Posterior vena cava (tissue), 2 donors: ENCODE measurements around the gene ACTR8. TPM values are rescaled to one million over a fixed set of nuclear protein-coding genes. Genes with fewer than 3 reads are reported as not detected.

Experiments used
- DNase-seq: peaks from one replicate; pipeline ENCODE4 v3.0.0-alpha.2; 2020; ENCODE audit warnings: low spot score
- intact Hi-C, 2 donors: fragments of 100-400 bp; cut with DNase I; formaldehyde crosslinking; loops; one replicate each; pipeline versions ENCODE4 v1.14.1 to v1.14.2; 2022 to 2023
- total RNA-seq, 2 donors: library from RNA; stranded (reverse); fragmentation: NEBNext Ultra II Directional; extraction: Animal tissue kit (Norgen Biotek cat#: 25700); gene quantifications; one replicate each; pipeline ENCODE4 v1.2.1, GENCODE V29; 2021
- donor health status: DM: yes; HTN: yes; CAD: no.
- donor health status: DM: yes; HTN: yes; CAD: no.

ACTR8 gene
- total RNA-seq, 2 donors from 2014 or later = 20.9 to 22.0 TPM

- intact Hi-C loops = no loop called here
- DNase-seq = no peak
Observed at GRCh38 chr3:53880396-53881345, 1.3 kb downstream of the ACTR8 start.

GRCh38 chr3:53865732-53866499 is 16.0 kb downstream of the ACTR8 start:
- DNase-seq = no peak
- intact Hi-C loops = no loop called here

GRCh38 chr3:53863145-53863544 is 18.8 kb downstream of the ACTR8 start:
- no peak for DNase-seq
- intact Hi-C loops = no loop called here

- intact Hi-C loops = no loop called here
- no peak for DNase-seq
Observed at GRCh38 chr3:53862241-53862640, 19.7 kb downstream of the ACTR8 start.

GRCh38 chr3:53860196-53860595 is 21.8 kb downstream of the ACTR8 start:
- DNase-seq = no peak
- intact Hi-C loops = no loop called here

GRCh38 chr3:53859178-53859577 is 22.8 kb downstream of the ACTR8 start:
- intact Hi-C loops = no loop called here
- no peak for DNase-seq

- intact Hi-C loops = no loop called here
- DNase-seq = no peak
Observed at GRCh38 chr3:53858096-53858741, 23.7 kb downstream of the ACTR8 start.

- no peak for DNase-seq
- intact Hi-C loops = no loop called here
Observed at GRCh38 chr3:53856964-53857363, 25.0 kb downstream of the ACTR8 start.

- intact Hi-C loops = no loop called here
- DNase-seq = no peak
Observed at GRCh38 chr3:53850895-53851294, 31.1 kb downstream of the ACTR8 start.

- intact Hi-C loops = no loop called here
Observed at GRCh38 chr3:53849916-53850315, 32.0 kb downstream of the ACTR8 start.

GRCh38 chr3:53846851-53847155 is 35.1 kb downstream of the ACTR8 start:
- no peak for DNase-seq
- intact Hi-C loops = no loop called here

More at GRCh38 chr3:53849916-53850315, 32.0 kb downstream of the ACTR8 start:
- DNase-seq = no peak

GRCh38 chr3:53846134-53846850 is 35.7 kb downstream of the ACTR8 start, which contains the start of the genes CHDH and IL17RB:
Gene CHDH, minus strand, starts transcription at chr3:53846419. Its CDS starts 22,411 bp downstream, at chr3:53824008.
Gene IL17RB, plus strand, starts transcription at chr3:53846568. Its CDS starts 21 bp downstream, at chr3:53846589.
- intact Hi-C loops = no loop called here
- no peak for DNase-seq

- intact Hi-C loops = no loop called here
- DNase-seq = no peak
Observed at GRCh38 chr3:53845881-53846133, 36.1 kb downstream of the ACTR8 start.

- intact Hi-C loops = no loop called here
Observed at GRCh38 chr3:53845103-53845880, 36.7 kb downstream of the ACTR8 start.

GRCh38 chr3:53844262-53845102 is 37.5 kb downstream of the ACTR8 start:
- intact Hi-C loops = no loop called here
- no peak for DNase-seq

More at GRCh38 chr3:53845103-53845880, 36.7 kb downstream of the ACTR8 start:
- no peak for DNase-seq

- intact Hi-C loops = no loop called here
- DNase-seq = no peak
Observed at GRCh38 chr3:53843195-53844177, 38.5 kb downstream of the ACTR8 start.
